Esophagus squamous epithelium (tissue), 4 donors: Measurements from ENCODE around the gene BPTF.

Experiments
- POLR2A ChIP-seq, 4 donors: fragments of 450-650 bp; IDR thresholded peaks; one replicate each; pipeline ENCODE4 v1.6.1; 2017; ENCODE audit warnings: antibody characterized with exemption in 4 of 4, mild to moderate bottlenecking in 4 of 4, moderate library complexity in 3 of 4
- TF ChIP-seq, protein P1 (sequence below), 6 experiments: fragments of 450-650 bp in 4 of 6; fragments of 200-600 bp in 2 of 6; sonication (generic) in 2 of 6; IDR thresholded peaks; one replicate each; pipeline ENCODE4 v1.5.1; 2016 to 2019; ENCODE audit warnings: antibody characterized with exemption in 6 of 6, mild to moderate bottlenecking in 4 of 6, moderate library complexity in 4 of 6

DNA sequence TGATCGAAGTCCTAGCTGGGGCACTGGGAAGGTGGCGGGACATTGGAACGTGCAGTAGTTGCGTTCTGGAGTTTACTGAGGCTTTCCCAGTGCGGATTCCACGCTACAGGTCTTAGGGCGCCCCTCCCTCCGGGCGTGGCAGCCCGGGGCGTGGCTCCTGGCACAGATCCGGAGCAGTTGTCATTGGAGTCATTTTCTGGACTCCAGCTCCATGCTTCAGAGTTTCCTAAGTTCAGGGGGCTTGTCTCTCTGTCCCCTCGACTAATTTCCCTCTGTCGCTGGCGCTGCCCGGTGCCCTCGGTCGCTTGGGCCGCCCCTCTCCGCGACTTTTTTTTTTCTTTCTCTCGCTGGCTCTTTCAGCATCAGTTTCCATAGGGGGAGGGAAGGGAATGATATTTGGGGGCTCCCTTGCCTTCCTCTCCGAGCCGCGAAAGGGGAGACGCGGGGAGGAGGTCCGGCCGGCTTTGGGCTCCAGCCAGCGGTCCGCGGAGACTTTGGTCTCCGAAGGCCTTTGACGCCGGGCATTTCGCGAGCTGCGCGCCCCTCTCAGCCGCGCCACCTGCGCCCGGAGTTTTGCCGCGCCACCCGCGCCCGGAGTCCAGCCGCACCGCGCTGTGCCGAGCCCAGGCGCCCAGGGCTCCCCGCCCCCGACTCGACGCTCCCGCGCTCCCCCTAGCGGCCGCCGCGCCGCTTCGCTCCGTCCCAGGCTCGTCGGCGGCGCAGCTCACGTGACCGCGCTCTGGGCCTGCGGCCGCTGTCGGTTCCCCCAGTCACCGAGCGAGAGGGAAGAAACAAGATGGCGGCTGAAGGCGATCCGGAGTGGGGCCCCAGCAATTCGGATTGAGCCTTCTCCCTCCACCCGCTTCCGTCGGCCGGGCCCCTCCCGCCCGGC, at the start of gene BPTF:
- peak in 2 of 4 donors; percentile 57 to 70 for TF ChIP-seq POLR2A (IDR thresholded peaks at IDR 0.05)
- TF ChIP-seq, protein P1, sequence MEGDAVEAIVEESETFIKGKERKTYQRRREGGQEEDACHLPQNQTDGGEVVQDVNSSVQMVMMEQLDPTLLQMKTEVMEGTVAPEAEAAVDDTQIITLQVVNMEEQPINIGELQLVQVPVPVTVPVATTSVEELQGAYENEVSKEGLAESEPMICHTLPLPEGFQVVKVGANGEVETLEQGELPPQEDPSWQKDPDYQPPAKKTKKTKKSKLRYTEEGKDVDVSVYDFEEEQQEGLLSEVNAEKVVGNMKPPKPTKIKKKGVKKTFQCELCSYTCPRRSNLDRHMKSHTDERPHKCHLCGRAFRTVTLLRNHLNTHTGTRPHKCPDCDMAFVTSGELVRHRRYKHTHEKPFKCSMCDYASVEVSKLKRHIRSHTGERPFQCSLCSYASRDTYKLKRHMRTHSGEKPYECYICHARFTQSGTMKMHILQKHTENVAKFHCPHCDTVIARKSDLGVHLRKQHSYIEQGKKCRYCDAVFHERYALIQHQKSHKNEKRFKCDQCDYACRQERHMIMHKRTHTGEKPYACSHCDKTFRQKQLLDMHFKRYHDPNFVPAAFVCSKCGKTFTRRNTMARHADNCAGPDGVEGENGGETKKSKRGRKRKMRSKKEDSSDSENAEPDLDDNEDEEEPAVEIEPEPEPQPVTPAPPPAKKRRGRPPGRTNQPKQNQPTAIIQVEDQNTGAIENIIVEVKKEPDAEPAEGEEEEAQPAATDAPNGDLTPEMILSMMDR (IDR thresholded peaks at IDR 0.05): peak; percentile 85 to 100 (median 98)
